Neural crest cell (in vitro differentiated cells): ENCODE measurements around the gene BSND. TPM values are rescaled to one million over a fixed set of nuclear protein-coding genes. Genes with fewer than 3 reads are reported as not detected.

ENCODE experiments used
- DNase-seq: peaks from one replicate; pipeline ENCODE4 v3.0.0; 2021; ENCODE audit warnings: low read depth, mixed read lengths, low spot score
- H3K27ac Mint-ChIP-seq: one replicate; pipeline ENCODE4 v1.8.0; 2021; ENCODE audit warnings: mild to moderate bottlenecking, mixed read lengths; ENCODE audit not compliant: unreplicated experiment
- H3K27me3 Mint-ChIP-seq: 2 replicates; pipeline ENCODE4 v1.8.0; 2021; ENCODE audit warnings: low read depth, mild to moderate bottlenecking, mixed read lengths
- H3K36me3 Mint-ChIP-seq: 2 replicates; pipeline ENCODE4 v1.8.0; 2021; ENCODE audit warnings: low read depth, mild to moderate bottlenecking, mixed read lengths
- H3K4me1 Mint-ChIP-seq: 2 replicates; pipeline ENCODE4 v1.8.0; 2021; ENCODE audit warnings: mixed read lengths
- H3K4me3 Mint-ChIP-seq: one replicate; pipeline ENCODE4 v1.8.0; 2021; ENCODE audit warnings: mild to moderate bottlenecking, mixed read lengths
- H3K9me3 Mint-ChIP-seq: 2 replicates; pipeline ENCODE4 v1.8.0; 2021; ENCODE audit warnings: mixed read lengths
- total RNA-seq: library from RNA; stranded (reverse); gene quantifications from 2 replicates; pipeline ENCODE4 v1.2.1, GENCODE V29; 2021
- TF ChIP-seq, protein P1 (sequence below): fragments of 200-600 bp; sonication (generic); conservative IDR thresholded peaks from 2 replicates; pipeline ENCODE4 v1.5.0; 2021; ENCODE audit warnings: antibody characterized with exemption, mild to moderate bottlenecking

BSND gene
- total RNA-seq, 1 donor from 2014 or later, result not detected

- TF ChIP-seq, protein P1, sequence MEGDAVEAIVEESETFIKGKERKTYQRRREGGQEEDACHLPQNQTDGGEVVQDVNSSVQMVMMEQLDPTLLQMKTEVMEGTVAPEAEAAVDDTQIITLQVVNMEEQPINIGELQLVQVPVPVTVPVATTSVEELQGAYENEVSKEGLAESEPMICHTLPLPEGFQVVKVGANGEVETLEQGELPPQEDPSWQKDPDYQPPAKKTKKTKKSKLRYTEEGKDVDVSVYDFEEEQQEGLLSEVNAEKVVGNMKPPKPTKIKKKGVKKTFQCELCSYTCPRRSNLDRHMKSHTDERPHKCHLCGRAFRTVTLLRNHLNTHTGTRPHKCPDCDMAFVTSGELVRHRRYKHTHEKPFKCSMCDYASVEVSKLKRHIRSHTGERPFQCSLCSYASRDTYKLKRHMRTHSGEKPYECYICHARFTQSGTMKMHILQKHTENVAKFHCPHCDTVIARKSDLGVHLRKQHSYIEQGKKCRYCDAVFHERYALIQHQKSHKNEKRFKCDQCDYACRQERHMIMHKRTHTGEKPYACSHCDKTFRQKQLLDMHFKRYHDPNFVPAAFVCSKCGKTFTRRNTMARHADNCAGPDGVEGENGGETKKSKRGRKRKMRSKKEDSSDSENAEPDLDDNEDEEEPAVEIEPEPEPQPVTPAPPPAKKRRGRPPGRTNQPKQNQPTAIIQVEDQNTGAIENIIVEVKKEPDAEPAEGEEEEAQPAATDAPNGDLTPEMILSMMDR, result no peak
- Mint-ChIP-seq H3K27me3 (peaks cover 57% of the 10 kb centered on the region), H3K9me3 (no peaks in the 10 kb centered on the region), H3K36me3 (no peaks in the 10 kb centered on the region), H3K4me1 (peaks cover 19% of the 10 kb centered on the region), H3K27ac (no peak overlapping the region), H3K4me3 (no peak overlapping the region)
- DNase-seq, result no peak
Observed at GRCh38 chr1:54994355-54994990, 4.3 kb upstream of the BSND start.

GRCh38 chr1:54995013-54995760, 3.5 kb upstream of the BSND start:
- Mint-ChIP-seq H3K4me1 (peaks cover 19% of the 10 kb centered on the region), H3K27me3 (peaks cover 61% of the 10 kb centered on the region), H3K4me3 (no peak overlapping the region), H3K9me3 (no peaks in the 10 kb centered on the region), H3K36me3 (no peaks in the 10 kb centered on the region), H3K27ac (no peak overlapping the region)
- DNase-seq, result no peak
- TF ChIP-seq, protein P1, result no peak

DNA sequence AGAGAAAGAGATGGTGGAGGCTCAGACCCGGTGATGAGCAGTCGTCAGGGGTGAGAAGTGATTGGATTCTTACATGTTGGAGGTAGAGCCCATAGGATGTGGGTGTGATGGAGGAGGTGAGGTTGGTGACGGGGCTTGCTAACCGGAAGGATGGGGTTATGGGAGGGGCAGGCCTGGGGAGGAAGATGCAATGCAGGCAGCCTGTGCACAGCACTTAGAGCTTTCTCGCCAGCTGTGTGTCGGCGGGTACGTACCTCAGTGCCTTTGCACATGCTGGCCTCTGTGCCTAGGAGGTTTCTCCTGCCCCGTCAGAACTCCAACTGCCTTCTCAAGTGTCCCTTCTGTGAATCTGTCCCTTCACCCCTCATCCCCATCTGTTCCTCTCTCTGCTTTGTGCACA, 2.9 kb upstream of the BSND start:
- Mint-ChIP-seq H3K9me3 (no peaks in the 10 kb centered on the region), H3K36me3 (no peaks in the 10 kb centered on the region), H3K27me3 (peaks cover 61% of the 10 kb centered on the region), H3K4me3 (no peak overlapping the region), H3K4me1 (peaks cover 19% of the 10 kb centered on the region), H3K27ac (no peak overlapping the region)
- DNase-seq, result no peak
- TF ChIP-seq, protein P1, result no peak

- peaks cover 19% of the 10 kb centered on the region for H3K4me1 Mint-ChIP-seq
- DNase-seq, result peak; percentile 71
- H3K4me3 Mint-ChIP-seq, result no peak overlapping the region
- H3K27ac Mint-ChIP-seq, result no peak overlapping the region
- TF ChIP-seq, protein P1, result peak; percentile 83
- H3K9me3 Mint-ChIP-seq, result no peaks in the 10 kb centered on the region
- no peaks in the 10 kb centered on the region for H3K36me3 Mint-ChIP-seq
- peaks cover 57% of the 10 kb centered on the region for H3K27me3 Mint-ChIP-seq
Observed at GRCh38 chr1:54996359-54996868, 2.3 kb upstream of the BSND start.

DNA sequence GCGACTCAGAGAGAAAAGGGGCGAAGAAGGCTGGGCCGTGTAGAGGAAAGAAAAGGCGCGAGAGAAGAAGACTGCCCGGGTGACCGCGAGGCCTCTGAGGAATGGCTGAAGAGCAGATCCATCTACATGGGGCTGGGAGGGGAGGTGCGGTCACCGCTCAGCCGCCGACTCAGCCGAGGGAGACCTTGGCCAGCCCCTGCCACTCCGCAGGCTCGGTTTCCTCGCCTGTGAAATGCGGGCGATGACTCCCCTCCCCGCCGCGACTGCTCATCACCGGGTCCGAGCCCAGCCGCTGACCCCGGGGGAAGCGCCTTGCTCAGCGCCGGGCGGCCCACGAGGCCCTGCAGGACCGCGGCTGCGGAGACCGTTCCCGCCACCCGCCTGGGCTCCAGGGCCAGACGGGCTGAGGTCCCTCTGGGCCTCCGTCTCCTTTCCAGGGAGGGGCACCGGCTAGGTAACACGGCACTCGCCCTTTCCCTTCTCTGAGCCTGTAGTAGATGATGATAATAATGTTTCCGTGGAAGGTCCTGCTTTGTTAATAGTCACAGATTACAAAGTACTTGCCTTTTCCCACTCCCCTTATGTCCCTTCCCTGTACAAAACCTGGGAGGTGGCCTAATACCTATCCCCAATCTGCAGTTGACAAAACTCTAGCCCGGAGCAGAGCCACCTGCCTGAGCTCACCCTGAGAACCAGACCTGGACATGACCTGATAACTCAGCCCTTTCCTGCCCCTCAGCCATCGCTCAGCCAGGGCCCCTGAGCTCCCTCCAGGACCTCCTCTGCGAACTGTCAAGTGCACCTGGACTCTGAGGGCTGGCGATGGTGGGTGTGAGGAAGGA, 1.6 kb upstream of the BSND start:
- DNase-seq, result no peak
- Mint-ChIP-seq H3K4me3 (no peak overlapping the region), H3K27me3 (peaks cover 57% of the 10 kb centered on the region), H3K4me1 (peaks cover 19% of the 10 kb centered on the region), H3K36me3 (no peaks in the 10 kb centered on the region), H3K9me3 (no peaks in the 10 kb centered on the region), H3K27ac (no peak overlapping the region)
- TF ChIP-seq, protein P1, result no peak
